Measurements from ENCODE around the gene VCX3A.
"Not testable (repeated sequence)": the region's sequence is repeated elsewhere in the genome, so short reads cannot be mapped to it uniquely, and the experiment has no call there.

The VCX3A gene
- 0 reads per million in 2 experiments for total RNA-seq

- not testable (repeated sequence) for DNase-seq (ENCODE audit: low read depth)
Observed at GRCh38 chrX:6535018-6535417, at the start of gene VCX3A. TSS of gene VCX3A (minus strand) at chrX:6535118. CDS start at chrX:6534497, 621 bp downstream.

GRCh38 chrX:6574762-6575161, 39.8 kb upstream of the VCX3A start:
- DNase-seq (ENCODE audit: low read depth): no peak

- no peak for DNase-seq (ENCODE audit: low read depth)
Observed at GRCh38 chrX:6568031-6568430, 33.1 kb upstream of the VCX3A start.

GRCh38 chrX:6558979-6559378, 24.1 kb upstream of the VCX3A start:
- no peak for DNase-seq (ENCODE audit: low read depth)

- no peak for DNase-seq (ENCODE audit: low read depth)
Observed at GRCh38 chrX:6557690-6558089, 22.8 kb upstream of the VCX3A start.

GRCh38 chrX:6550999-6551398, 16.1 kb upstream of the VCX3A start:
- DNase-seq (ENCODE audit: low read depth): no peak

- DNase-seq (ENCODE audit: low read depth): no peak
Observed at GRCh38 chrX:6545712-6546111, 10.8 kb upstream of the VCX3A start.

- DNase-seq (ENCODE audit: low read depth): no peak
Observed at GRCh38 chrX:6526564-6527136, 8.3 kb downstream of the VCX3A start.

- DNase-seq (ENCODE audit: low read depth): no peak
Observed at GRCh38 chrX:6517376-6517775, 17.5 kb downstream of the VCX3A start.

- no peak for DNase-seq (ENCODE audit: low read depth)
Observed at GRCh38 chrX:6506444-6506843, 28.5 kb downstream of the VCX3A start.

GRCh38 chrX:6505960-6506359, 29.0 kb downstream of the VCX3A start:
- DNase-seq (ENCODE audit: low read depth): no peak

GRCh38 chrX:6500719-6501118, 34.2 kb downstream of the VCX3A start:
- DNase-seq (ENCODE audit: low read depth): no peak

GRCh38 chrX:6498324-6498723, 36.6 kb downstream of the VCX3A start:
- DNase-seq (ENCODE audit: low read depth): no peak

Measured in T follicular helper cell (primary cell).